Type B pancreatic cell (in vitro differentiated cells): ENCODE results near the gene SIPA1L3. TPM values are rescaled to one million over a fixed set of nuclear protein-coding genes. Genes with fewer than 3 reads are reported as not detected.
A peak's percentile ranks its signal among the peaks of the same experiment; 100 is the strongest.
"Not testable (repeated sequence)": the region's sequence is repeated elsewhere in the genome, so short reads cannot be mapped to it uniquely, and the experiment has no call there.

Experiments used
- DNase-seq: peaks from one replicate; pipeline ENCODE4 v3.0.0; 2021; ENCODE audit warnings: mixed read lengths; ENCODE audit not compliant: unreplicated experiment; ENCODE audit errors: extremely low spot score
- H3K27ac Mint-ChIP-seq: 2 replicates; pipeline ENCODE4 v1.8.0; 2021; ENCODE audit warnings: mild to moderate bottlenecking, mixed read lengths
- H3K27me3 Mint-ChIP-seq: 2 replicates; pipeline ENCODE4 v1.8.0; 2021; ENCODE audit warnings: mixed read lengths
- H3K36me3 Mint-ChIP-seq: 2 replicates; pipeline ENCODE4 v1.8.0; 2021; ENCODE audit warnings: mixed read lengths
- H3K4me1 Mint-ChIP-seq: one replicate; pipeline ENCODE4 v1.8.0; 2021; ENCODE audit warnings: mixed read lengths; ENCODE audit not compliant: unreplicated experiment
- H3K4me3 Mint-ChIP-seq: 2 replicates; pipeline ENCODE4 v1.8.0; 2021; ENCODE audit warnings: mild to moderate bottlenecking, mixed read lengths
- H3K9me3 Mint-ChIP-seq: 2 replicates; pipeline ENCODE4 v1.8.0; 2021; ENCODE audit warnings: mixed read lengths
- CTCF ChIP-seq: fragments of 200-600 bp; sonication (generic); conservative IDR thresholded peaks from 2 replicates; pipeline ENCODE4 v1.5.0; 2021; ENCODE audit warnings: antibody characterized with exemption, mild to moderate bottlenecking
- total RNA-seq: library from RNA; stranded (reverse); gene quantifications from 2 replicates; pipeline ENCODE4 v1.2.1, GENCODE V29; 2021; ENCODE audit warnings: low replicate concordance

SIPA1L3 gene
- total RNA-seq, 1 donor from 2014 or later, result 53.7 TPM

GRCh38 chr19:38061294-38061693 is 154.3 kb downstream of the SIPA1L3 start:
- Mint-ChIP-seq H3K27ac (peak overlapping the region; percentile 85), H3K36me3 (no peaks in the 10 kb centered on the region), H3K4me3 (no peak overlapping the region)

GRCh38 chr19:38062959-38063761 is 156.2 kb downstream of the SIPA1L3 start:
- TF ChIP-seq CTCF, result peak; percentile 20
- Mint-ChIP-seq H3K36me3 (no peaks in the 10 kb centered on the region), H3K4me3 (peak overlapping the region; percentile 70), H3K27ac (peak overlapping the region; percentile 72), H3K9me3 (no peaks in the 10 kb centered on the region), H3K4me1 (peaks cover 25% of the 10 kb centered on the region), H3K27me3 (no peaks in the 10 kb centered on the region)
- no peak for DNase-seq

More at GRCh38 chr19:38061294-38061693, 154.3 kb downstream of the SIPA1L3 start:
- Mint-ChIP-seq H3K9me3 (no peaks in the 10 kb centered on the region), H3K4me1 (peaks cover 31% of the 10 kb centered on the region), H3K27me3 (no peaks in the 10 kb centered on the region)
- TF ChIP-seq CTCF, result no peak
- no peak for DNase-seq

GRCh38 chr19:38063928-38064327 is 156.9 kb downstream of the SIPA1L3 start:
- no peak overlapping the region for H3K4me3 Mint-ChIP-seq
- H3K4me1 Mint-ChIP-seq, result peaks cover 20% of the 10 kb centered on the region
- DNase-seq, result no peak
- H3K27me3 Mint-ChIP-seq, result no peaks in the 10 kb centered on the region
- no peak for TF ChIP-seq CTCF
- H3K36me3 Mint-ChIP-seq, result no peaks in the 10 kb centered on the region
- no peaks in the 10 kb centered on the region for H3K9me3 Mint-ChIP-seq
- H3K27ac Mint-ChIP-seq, result peak overlapping the region; percentile 61

- H3K4me1 Mint-ChIP-seq, result peaks cover 20% of the 10 kb centered on the region
- no peaks in the 10 kb centered on the region for H3K27me3 Mint-ChIP-seq
- H3K9me3 Mint-ChIP-seq, result no peaks in the 10 kb centered on the region
- TF ChIP-seq CTCF, result no peak
- H3K36me3 Mint-ChIP-seq, result no peaks in the 10 kb centered on the region
- H3K27ac Mint-ChIP-seq, result no peak overlapping the region
- no peak for DNase-seq
- H3K4me3 Mint-ChIP-seq, result no peak overlapping the region
These were observed 157.8 kb downstream of the SIPA1L3 start for GRCh38 chr19:38064661-38065425.

- H3K9me3 Mint-ChIP-seq, H3K27ac Mint-ChIP-seq, H3K4me3 Mint-ChIP-seq, H3K27me3 Mint-ChIP-seq, H3K36me3 Mint-ChIP-seq, DNase-seq: not testable (repeated sequence)
- H3K4me1 Mint-ChIP-seq, result peaks cover 20% of the 10 kb centered on the region
These were observed 158.8 kb downstream of the SIPA1L3 start for GRCh38 chr19:38065775-38066174.

- H3K36me3 Mint-ChIP-seq, result no peaks in the 10 kb centered on the region
These were observed 161.8 kb downstream of the SIPA1L3 start for GRCh38 chr19:38068826-38069225.

More at GRCh38 chr19:38068826-38069225, 161.8 kb downstream of the SIPA1L3 start:
- no peak for DNase-seq
- Mint-ChIP-seq H3K4me1 (peaks cover 3% of the 10 kb centered on the region), H3K9me3 (no peaks in the 10 kb centered on the region), H3K27me3 (no peaks in the 10 kb centered on the region), H3K4me3 (no peak overlapping the region), H3K27ac (no peak overlapping the region)
- TF ChIP-seq CTCF, result no peak
